GM23338 (cell line): ENCODE measurements around the gene RFX6. TPM values are rescaled to one million over a fixed set of nuclear protein-coding genes. Genes with fewer than 3 reads are reported as not detected.

Source experiments
- ETS1 ChIP-seq: IDR thresholded peaks from 2 replicates; pipeline ENCODE4 v1.6.1; 2016; ENCODE audit warnings: antibody characterized with exemption
- EZH2 ChIP-seq: fragments of 200-600 bp; sonication (generic); IDR thresholded peaks from one replicate; pipeline ENCODE4 v1.8.0; 2017; ENCODE audit warnings: antibody characterized with exemption, mild to moderate bottlenecking, low read depth; ENCODE audit not compliant: unreplicated experiment
- EZH2phosphoT487 ChIP-seq: fragments of 200-600 bp; sonication (generic); IDR thresholded peaks from one replicate; pipeline ENCODE4 v1.8.1; 2018; ENCODE audit warnings: antibody characterized with exemption; ENCODE audit not compliant: unreplicated experiment
- JUNB ChIP-seq: IDR thresholded peaks from one replicate; pipeline ENCODE4 v1.6.1; 2016; ENCODE audit warnings: antibody characterized with exemption; ENCODE audit not compliant: unreplicated experiment
- NANOG ChIP-seq: IDR thresholded peaks from 2 replicates; pipeline ENCODE4 v1.6.1; 2016; ENCODE audit warnings: antibody characterized with exemption, borderline replicate concordance
- REST ChIP-seq: IDR thresholded peaks from one replicate; pipeline ENCODE4 v1.6.1; 2018; ENCODE audit warnings: antibody characterized with exemption; ENCODE audit not compliant: unreplicated experiment
- ZNF331 ChIP-seq: fragments of 250-450 bp; sonication (Bioruptor Pico); IDR thresholded peaks from 2 replicates; pipeline ENCODE4 v1.5.0; 2020; ENCODE audit warnings: low read depth, mild to moderate bottlenecking, moderate library complexity
- ZNF462 ChIP-seq: fragments of 250-450 bp; sonication (Bioruptor Pico); IDR thresholded peaks from 2 replicates; pipeline ENCODE4 v1.5.0; 2020; ENCODE audit warnings: mild to moderate bottlenecking, moderate library complexity
- polyA plus RNA-seq: library from polyadenylated mRNA; unstranded; fragments of >200 nt; fragmentation: Nextera tagmentation; extraction: Ambion mirVana; gene quantifications from 2 replicates; pipeline ENCODE4 v1.2.1, GENCODE V29; 2016
- total RNA-seq: library from RNA; depleted of rRNA; stranded (reverse); fragments of >200 nt; shearing (Covaris generic); gene quantifications from 2 replicates; pipeline ENCODE4 v1.2.3, GENCODE V29; 2014

RFX6 gene
- total and polyA plus RNA-seq, 2 experiments from 2014 or later, result 0.35 TPM; not detected in 1

GRCh38 chr6:116954938-116955337, 77.9 kb downstream of the RFX6 start (continued):
- TF ChIP-seq ZNF462 (no peak), JUNB (no peak), ETS1 (no peak), REST (no peak), NANOG (no peak), EZH2phosphoT487 (no peak), EZH2 (no peak), ZNF331 (CRISPR knock-in tag) (no peak)
